ENCODE data around the gene ITPR3. TPM values are rescaled to one million over a fixed set of nuclear protein-coding genes. Genes with fewer than 3 reads are reported as not detected.
A peak's percentile ranks its signal among the peaks of the same experiment; 100 is the strongest.

ITPR3 gene
- total and polyA plus RNA-seq, 2 of the 13 experiments (the other 11 are each of a cell fraction or from before 2014, with no cell fraction given), result 3.8 to 21.4 TPM

DNA sequence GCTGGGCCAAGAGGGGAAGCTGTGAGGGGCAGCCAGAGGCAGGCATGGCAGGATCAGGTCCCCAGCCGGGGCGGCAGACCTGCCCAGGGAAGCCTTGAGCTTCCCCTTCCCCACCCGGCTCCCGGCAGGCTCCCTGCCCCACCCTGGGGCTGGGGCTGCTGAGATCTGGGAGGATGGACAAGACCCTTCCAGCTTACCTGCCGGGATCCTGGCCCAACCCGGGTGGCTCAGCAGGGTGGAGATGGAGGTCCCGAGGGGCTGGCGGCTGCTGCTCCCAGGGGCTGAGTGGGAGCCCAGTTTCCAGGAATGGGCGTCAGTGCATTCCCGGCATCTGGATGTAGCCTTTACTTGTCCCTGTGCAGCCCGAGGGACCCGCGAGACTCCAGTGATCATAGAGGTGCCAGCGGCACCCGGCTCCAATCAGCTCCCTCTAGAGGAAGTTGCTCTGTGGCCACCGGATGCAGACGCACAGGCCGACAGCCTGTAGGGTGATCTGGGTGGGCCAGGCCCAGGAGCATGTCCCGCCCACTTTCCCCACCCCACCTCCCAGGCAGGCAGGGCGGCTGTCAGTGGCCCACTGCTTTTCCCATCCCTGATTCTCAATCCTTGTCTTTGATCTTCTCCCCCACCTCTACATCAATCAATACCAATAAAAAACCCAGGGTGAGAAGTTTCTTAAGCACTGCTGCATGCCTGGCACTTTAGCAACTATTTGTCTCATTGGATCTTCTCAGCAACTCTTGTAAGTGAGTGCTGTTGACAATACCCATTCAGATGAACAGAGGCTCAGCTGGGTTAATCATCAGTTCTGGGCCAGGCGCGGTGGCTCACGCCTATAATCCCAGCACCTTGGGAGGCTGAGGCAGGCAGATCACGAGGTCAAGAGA, 41.1 kb upstream of the ITPR3 start, which contains the start of gene BAK1 (continued):
- TF ChIP-seq ZNF678 (CRISPR knock-in tag; IDR thresholded peaks at IDR 0.05), result no peak
- no peak for TF ChIP-seq RAD51 (IDR thresholded peaks at IDR 0.05; ENCODE audit: borderline replicate concordance)
- no peak for TF ChIP-seq MAFK (conservative IDR thresholded peaks at IDR 0.05 in 1 of 2, IDR thresholded peaks at IDR 0.05 in 1 of 2; ENCODE audit: low read length in 2 of 2)
- TF ChIP-seq ZNF256 (CRISPR knock-in tag; conservative IDR thresholded peaks at IDR 0.05), result no peak
- TF ChIP-seq ZNF557 (CRISPR knock-in tag; IDR thresholded peaks at IDR 0.05), result no peak
- peak; percentile 38; the same call in 1 of the 2 replicates for TF ChIP-seq KAT7 (CRISPR knock-in tag; IDR thresholded peaks at IDR 0.05; ENCODE audit: borderline replicate concordance)
- TF ChIP-seq ZFP36L1 (CRISPR knock-in tag; IDR thresholded peaks at IDR 0.05), result peak; percentile 15; the same call in 1 of the 2 replicates
- TF ChIP-seq TARDBP (CRISPR knock-in tag; IDR thresholded peaks at IDR 0.05), result peak; percentile 33; the same call in 1 of the 2 replicates
- TF ChIP-seq TBX2 (CRISPR knock-in tag; IDR thresholded peaks at IDR 0.05; ENCODE audit: borderline replicate concordance), result peak; percentile 71; the same call in 1 of the 2 replicates
- TF ChIP-seq, protein P1, sequence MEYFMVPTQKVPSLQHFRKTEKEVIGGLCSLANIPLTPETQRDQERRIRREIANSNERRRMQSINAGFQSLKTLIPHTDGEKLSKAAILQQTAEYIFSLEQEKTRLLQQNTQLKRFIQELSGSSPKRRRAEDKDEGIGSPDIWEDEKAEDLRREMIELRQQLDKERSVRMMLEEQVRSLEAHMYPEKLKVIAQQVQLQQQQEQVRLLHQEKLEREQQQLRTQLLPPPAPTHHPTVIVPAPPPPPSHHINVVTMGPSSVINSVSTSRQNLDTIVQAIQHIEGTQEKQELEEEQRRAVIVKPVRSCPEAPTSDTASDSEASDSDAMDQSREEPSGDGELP (IDR thresholded peaks at IDR 0.05; ENCODE audit: borderline replicate concordance, low read depth), result peak; percentile 47; the same call in 1 of the 2 replicates
- TF ChIP-seq, protein P2, sequence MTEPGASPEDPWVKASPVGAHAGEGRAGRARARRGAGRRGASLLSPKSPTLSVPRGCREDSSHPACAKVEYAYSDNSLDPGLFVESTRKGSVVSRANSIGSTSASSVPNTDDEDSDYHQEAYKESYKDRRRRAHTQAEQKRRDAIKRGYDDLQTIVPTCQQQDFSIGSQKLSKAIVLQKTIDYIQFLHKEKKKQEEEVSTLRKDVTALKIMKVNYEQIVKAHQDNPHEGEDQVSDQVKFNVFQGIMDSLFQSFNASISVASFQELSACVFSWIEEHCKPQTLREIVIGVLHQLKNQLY (CRISPR knock-in tag; IDR thresholded peaks at IDR 0.05), result no peak; the same call in 1 of the 2 replicates
- no peak for TF ChIP-seq ZNF878 (CRISPR knock-in tag; IDR thresholded peaks at IDR 0.05)
- TF ChIP-seq ADNP (CRISPR knock-in tag; IDR thresholded peaks at IDR 0.05), result no peak
- TF ChIP-seq, protein P3, sequence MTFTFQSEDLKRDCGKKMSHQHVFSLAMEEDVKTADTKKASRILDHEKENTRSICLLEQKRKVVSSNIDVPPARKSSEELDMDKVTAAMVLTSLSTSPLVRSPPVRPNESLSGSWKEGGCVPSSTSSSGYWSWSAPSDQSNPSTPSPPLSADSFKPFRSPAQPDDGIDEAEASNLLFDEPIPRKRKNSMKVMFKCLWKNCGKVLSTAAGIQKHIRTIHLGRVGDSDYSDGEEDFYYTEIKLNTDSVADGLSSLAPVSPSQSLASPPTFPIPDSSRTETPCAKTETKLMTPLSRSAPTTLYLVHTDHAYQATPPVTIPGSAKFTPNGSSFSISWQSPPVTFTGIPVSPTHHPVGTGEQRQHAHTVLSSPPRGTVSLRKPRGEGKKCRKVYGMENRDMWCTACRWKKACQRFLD (CRISPR knock-in tag; IDR thresholded peaks at IDR 0.05; ENCODE audit: borderline replicate concordance), result 0 out of 2 replicates have a peak, but pooled peaks have one; percentile 77
- TF ChIP-seq SYNCRIP (IDR thresholded peaks at IDR 0.05; ENCODE audit: insufficient read depth, low read depth, low read length), result no peak
- peak; percentile 62 for TF ChIP-seq SALL1 (CRISPR knock-in tag; IDR thresholded peaks at IDR 0.05)
- no peak for TF ChIP-seq RCOR2 (CRISPR knock-in tag; IDR thresholded peaks at IDR 0.05)
- TF ChIP-seq, protein P4, sequence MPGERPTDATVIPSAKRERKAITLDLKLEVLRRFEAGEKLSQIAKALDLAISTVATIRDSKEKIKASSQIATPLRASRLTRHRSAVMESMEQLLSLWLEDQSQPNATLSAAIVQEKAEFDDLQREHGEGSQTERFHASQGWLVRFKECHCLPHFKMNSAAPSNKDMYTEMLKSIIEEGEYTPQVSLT (CRISPR knock-in tag; IDR thresholded peaks at IDR 0.05; ENCODE audit: borderline replicate concordance, low read depth), result no peak
- TF ChIP-seq CBX1 (IDR thresholded peaks at IDR 0.05; ENCODE audit: low read depth), result no peak
- TF ChIP-seq HNRNPL (IDR thresholded peaks at IDR 0.05; ENCODE audit: low read depth, low read length), result 0 out of 2 replicates have a peak, but pooled peaks have one; percentile 18
- TF ChIP-seq ZFY (CRISPR knock-in tag; IDR thresholded peaks at IDR 0.05), result peak; percentile 85
- no peak for TF ChIP-seq RARG (CRISPR knock-in tag; IDR thresholded peaks at IDR 0.05; ENCODE audit: low read depth)
- TF ChIP-seq MEIS2 (CRISPR knock-in tag; IDR thresholded peaks at IDR 0.05), result peak; percentile 77
- no peak for TF ChIP-seq NCOR1 (IDR thresholded peaks at IDR 0.05; ENCODE audit: borderline replicate concordance, low read length)
- no peak for TF ChIP-seq ZSCAN22 (CRISPR knock-in tag; IDR thresholded peaks at IDR 0.05)
- TF ChIP-seq ZNF547 (CRISPR knock-in tag; IDR thresholded peaks at IDR 0.05), result no peak
- no peak for TF ChIP-seq FLYWCH1 (CRISPR knock-in tag; IDR thresholded peaks at IDR 0.05)
- peak; percentile 91 for TF ChIP-seq SAP130 (CRISPR knock-in tag; IDR thresholded peaks at IDR 0.05; ENCODE audit: low read depth)
- TF ChIP-seq ZNF232 (CRISPR knock-in tag; IDR thresholded peaks at IDR 0.05; ENCODE audit: borderline replicate concordance), result peak; percentile 73; the same call in 1 of the 2 replicates

Data from HepG2 (cell line).